GM19099 (cell line): Measurements from ENCODE around the gene CENPI.
A peak's percentile ranks its signal among the peaks of the same experiment; 100 is the strongest.

Experiments
- POLR2A ChIP-seq: IDR thresholded peaks from 3 replicates; pipeline ENCODE4 v1.6.1; 2011; ENCODE audit warnings: low read depth; ENCODE audit not compliant: insufficient read length; ENCODE audit errors: extremely low read depth

CENPI gene

GRCh38 chrX:101097546-101098453 is at the start of gene CENPI:
Gene CENPI, plus strand, starts transcription at chrX:101098204. Its CDS starts 2,867 bp downstream, at chrX:101101071.
- peak; percentile 60 for TF ChIP-seq POLR2A

- TF ChIP-seq POLR2A: no peak
Measured at GRCh38 chrX:101051153-101051548, 46.9 kb upstream of the CENPI start.

- TF ChIP-seq POLR2A: peak; percentile 66
Measured at GRCh38 chrX:101051549-101052302, 46.3 kb upstream of the CENPI start, which contains the start of gene TRMT2B. Gene TRMT2B, minus strand, starts transcription at chrX:101052111. Its CDS starts 9,822 bp downstream, at chrX:101042289.

GRCh38 chrX:101057093-101057714 is 40.8 kb upstream of the CENPI start:
- TF ChIP-seq POLR2A: no peak

- no peak for TF ChIP-seq POLR2A
Measured at GRCh38 chrX:101062176-101062575, 35.8 kb upstream of the CENPI start.

- no peak for TF ChIP-seq POLR2A
Measured at GRCh38 chrX:101071582-101071981, 26.4 kb upstream of the CENPI start.

GRCh38 chrX:101078716-101079598 is 19.0 kb upstream of the CENPI start, which contains the start of gene TMEM35A:
Gene TMEM35A, plus strand, starts transcription at chrX:101078879. Its CDS starts 124 bp downstream, at chrX:101079003.
- no peak for TF ChIP-seq POLR2A

GRCh38 chrX:101079736-101080270 is 18.2 kb upstream of the CENPI start:
- TF ChIP-seq POLR2A: no peak

GRCh38 chrX:101080326-101081124 is 17.5 kb upstream of the CENPI start:
- TF ChIP-seq POLR2A: no peak

GRCh38 chrX:101081231-101081630 is 16.8 kb upstream of the CENPI start:
- no peak for TF ChIP-seq POLR2A

- no peak for TF ChIP-seq POLR2A
Measured at GRCh38 chrX:101091817-101092216, 6.2 kb upstream of the CENPI start.

GRCh38 chrX:101108284-101108683 is 10.3 kb downstream of the CENPI start:
- TF ChIP-seq POLR2A: no peak

- TF ChIP-seq POLR2A: no peak
Measured at GRCh38 chrX:101117701-101118100, 19.7 kb downstream of the CENPI start.
